GM19468 (cell line): ENCODE results near the gene TNN.

ENCODE experiments used
- ATAC-seq: cut with Tn5 transposase; IDR thresholded peaks from one replicate; pipeline ENCODE4 v1.9.1; 2021; ENCODE audit warnings: mild to moderate bottlenecking, moderate library complexity, moderate number of reproducible peaks; ENCODE audit not compliant: unreplicated experiment; ENCODE audit errors: extremely low read depth

Gene TNN

GRCh38 chr1:175138579-175138978, 70.9 kb downstream of the TNN start:
- no peak for ATAC-seq

- ATAC-seq = no peak
Measured at GRCh38 chr1:175145899-175146528, 78.4 kb downstream of the TNN start.

- no peak for ATAC-seq
Measured at GRCh38 chr1:175146529-175147213, 79.0 kb downstream of the TNN start.

- no peak for ATAC-seq
Measured at GRCh38 chr1:175147569-175147968, 79.9 kb downstream of the TNN start.

- ATAC-seq = no peak
Measured at GRCh38 chr1:175148068-175148467, 80.4 kb downstream of the TNN start.

GRCh38 chr1:175150596-175151319, 83.1 kb downstream of the TNN start:
- no peak for ATAC-seq

- ATAC-seq = no peak
Measured at GRCh38 chr1:175152006-175152652, 84.5 kb downstream of the TNN start.

GRCh38 chr1:175154629-175155472, 87.2 kb downstream of the TNN start:
- no peak for ATAC-seq

GRCh38 chr1:175155473-175155856, 87.8 kb downstream of the TNN start:
- no peak for ATAC-seq

GRCh38 chr1:175155936-175156335, 88.3 kb downstream of the TNN start:
- no peak for ATAC-seq

- no peak for ATAC-seq
Measured at GRCh38 chr1:175157200-175157599, 89.6 kb downstream of the TNN start.

- ATAC-seq = no peak
Measured at GRCh38 chr1:175158170-175158591, 90.5 kb downstream of the TNN start.

GRCh38 chr1:175162955-175163354, 95.3 kb downstream of the TNN start:
- no peak for ATAC-seq

GRCh38 chr1:175163702-175164101, 96.1 kb downstream of the TNN start:
- no peak for ATAC-seq

GRCh38 chr1:175164751-175165150, 97.1 kb downstream of the TNN start:
- no peak for ATAC-seq

GRCh38 chr1:175166746-175167145, 99.1 kb downstream of the TNN start:
- ATAC-seq = no peak

GRCh38 chr1:175167861-175168260, 100.2 kb downstream of the TNN start:
- ATAC-seq = no peak

GRCh38 chr1:175168782-175169181, 101.1 kb downstream of the TNN start:
- ATAC-seq = no peak

- no peak for ATAC-seq
Measured at GRCh38 chr1:175169286-175170018, 101.8 kb downstream of the TNN start.
